ENCODE results near the gene ATG16L1.

Gene ATG16L1

GRCh38 chr2:233323851-233324250 lies 72.4 kb downstream of the ATG16L1 start:
- H3K9ac ChIP-seq (ENCODE audit: low read length) = no peak overlapping the region
- no peaks in the 10 kb centered on the region for H4K20me1 ChIP-seq (ENCODE audit: insufficient read depth, low read length)
- H3K27me3 ChIP-seq (ENCODE audit: low read depth, low read length) = no peaks in the 10 kb centered on the region
- no peaks in the 10 kb centered on the region for H3K9me3 ChIP-seq (ENCODE audit: insufficient read depth, low read length)
- TF ChIP-seq CTCF (IDR thresholded peaks at IDR 0.05; ENCODE audit: low read depth, low read length) (no peak), EZH2phosphoT487 (IDR thresholded peaks at IDR 0.05; ENCODE audit: low read depth) (no peak)
- no peaks in the 10 kb centered on the region for H3K4me1 ChIP-seq (ENCODE audit: low read length)
- no peak overlapping the region for H3K27ac ChIP-seq (ENCODE audit: low read length)
- H3K79me2 ChIP-seq (ENCODE audit: low read length) = no peaks in the 10 kb centered on the region
- H3K4me2 ChIP-seq (ENCODE audit: low read length) = no peak overlapping the region
- H3K4me3 ChIP-seq (ENCODE audit: low read length) = no peak overlapping the region
- H2AFZ ChIP-seq (ENCODE audit: low read depth, low read length) = no peak overlapping the region
- H3K36me3 ChIP-seq (replicated peaks; ENCODE audit: low read depth, low read length) = no peaks in the 10 kb centered on the region

GRCh38 chr2:233325256-233325655 lies 73.8 kb downstream of the ATG16L1 start:
- H3K9ac ChIP-seq (ENCODE audit: low read length) = no peak overlapping the region
- no peak overlapping the region for H3K4me2 ChIP-seq (ENCODE audit: low read length)
- no peaks in the 10 kb centered on the region for H3K36me3 ChIP-seq (replicated peaks; ENCODE audit: low read depth, low read length)
- no peaks in the 10 kb centered on the region for H3K27me3 ChIP-seq (ENCODE audit: low read depth, low read length)
- H3K4me3 ChIP-seq (ENCODE audit: low read length) = no peak overlapping the region
- no peaks in the 10 kb centered on the region for H4K20me1 ChIP-seq (ENCODE audit: insufficient read depth, low read length)
- H2AFZ ChIP-seq (ENCODE audit: low read depth, low read length) = no peak overlapping the region
- H3K27ac ChIP-seq (ENCODE audit: low read length) = no peak overlapping the region
- TF ChIP-seq EZH2phosphoT487 (IDR thresholded peaks at IDR 0.05; ENCODE audit: low read depth) (no peak), CTCF (IDR thresholded peaks at IDR 0.05; ENCODE audit: low read depth, low read length) (no peak)
- no peaks in the 10 kb centered on the region for H3K79me2 ChIP-seq (ENCODE audit: low read length)
- H3K4me1 ChIP-seq (ENCODE audit: low read length) = no peaks in the 10 kb centered on the region
- H3K9me3 ChIP-seq (ENCODE audit: insufficient read depth, low read length) = no peaks in the 10 kb centered on the region

GRCh38 chr2:233325814-233326213 lies 74.3 kb downstream of the ATG16L1 start:
- no peak overlapping the region for H3K4me2 ChIP-seq (ENCODE audit: low read length)
- no peak overlapping the region for H3K4me3 ChIP-seq (ENCODE audit: low read length)
- no peaks in the 10 kb centered on the region for H3K27me3 ChIP-seq (ENCODE audit: low read depth, low read length)
- no peak for TF ChIP-seq EZH2phosphoT487 (IDR thresholded peaks at IDR 0.05; ENCODE audit: low read depth)
- TF ChIP-seq CTCF (IDR thresholded peaks at IDR 0.05; ENCODE audit: low read depth, low read length) = no peak
- no peaks in the 10 kb centered on the region for H3K9me3 ChIP-seq (ENCODE audit: insufficient read depth, low read length)
- H3K79me2 ChIP-seq (ENCODE audit: low read length) = no peaks in the 10 kb centered on the region
- H4K20me1 ChIP-seq (ENCODE audit: insufficient read depth, low read length) = no peaks in the 10 kb centered on the region
- no peak overlapping the region for H3K27ac ChIP-seq (ENCODE audit: low read length)
- H3K4me1 ChIP-seq (ENCODE audit: low read length) = no peaks in the 10 kb centered on the region; the same call in 1 of the 2 replicates
- no peak overlapping the region for H3K9ac ChIP-seq (ENCODE audit: low read length)
- H2AFZ ChIP-seq (ENCODE audit: low read depth, low read length) = no peak overlapping the region
- H3K36me3 ChIP-seq (replicated peaks; ENCODE audit: low read depth, low read length) = no peaks in the 10 kb centered on the region

GRCh38 chr2:233326500-233326899 lies 75.0 kb downstream of the ATG16L1 start:
- H3K4me3 ChIP-seq (ENCODE audit: low read length) = no peak overlapping the region
- H3K27me3 ChIP-seq (ENCODE audit: low read depth, low read length) = no peaks in the 10 kb centered on the region

More at GRCh38 chr2:233326500-233326899, 75.0 kb downstream of the ATG16L1 start:
- no peak overlapping the region for H3K9ac ChIP-seq (ENCODE audit: low read length)
- peaks cover 7% of the 10 kb centered on the region for H3K4me1 ChIP-seq (ENCODE audit: low read length)
- H3K27ac ChIP-seq (ENCODE audit: low read length) = no peak overlapping the region
- no peaks in the 10 kb centered on the region for H3K79me2 ChIP-seq (ENCODE audit: low read length)
- H4K20me1 ChIP-seq (ENCODE audit: insufficient read depth, low read length) = no peaks in the 10 kb centered on the region
- no peak overlapping the region for H2AFZ ChIP-seq (ENCODE audit: low read depth, low read length)
- H3K4me2 ChIP-seq (ENCODE audit: low read length) = no peak overlapping the region
- H3K9me3 ChIP-seq (ENCODE audit: insufficient read depth, low read length) = no peaks in the 10 kb centered on the region
- H3K36me3 ChIP-seq (replicated peaks; ENCODE audit: low read depth, low read length) = no peaks in the 10 kb centered on the region
- TF ChIP-seq EZH2phosphoT487 (IDR thresholded peaks at IDR 0.05; ENCODE audit: low read depth) (no peak), CTCF (IDR thresholded peaks at IDR 0.05; ENCODE audit: low read depth, low read length) (no peak)

Data from OCI-LY3 (cell line).